ENCODE measurements around the gene LYPLAL1. TPM values are rescaled to one million over a fixed set of nuclear protein-coding genes. Genes with fewer than 3 reads are reported as not detected.
"Not testable (repeated sequence)": the region's sequence is repeated elsewhere in the genome, so short reads cannot be mapped to it uniquely, and the experiment has no call there.

Gene LYPLAL1
- total and polyA plus RNA-seq, 8 donors = 14.8 to 37.9 (median 22.2) TPM

GRCh38 chr1:219247441-219247840 lies 73.8 kb downstream of the LYPLAL1 start:
- TF ChIP-seq, protein P1, sequence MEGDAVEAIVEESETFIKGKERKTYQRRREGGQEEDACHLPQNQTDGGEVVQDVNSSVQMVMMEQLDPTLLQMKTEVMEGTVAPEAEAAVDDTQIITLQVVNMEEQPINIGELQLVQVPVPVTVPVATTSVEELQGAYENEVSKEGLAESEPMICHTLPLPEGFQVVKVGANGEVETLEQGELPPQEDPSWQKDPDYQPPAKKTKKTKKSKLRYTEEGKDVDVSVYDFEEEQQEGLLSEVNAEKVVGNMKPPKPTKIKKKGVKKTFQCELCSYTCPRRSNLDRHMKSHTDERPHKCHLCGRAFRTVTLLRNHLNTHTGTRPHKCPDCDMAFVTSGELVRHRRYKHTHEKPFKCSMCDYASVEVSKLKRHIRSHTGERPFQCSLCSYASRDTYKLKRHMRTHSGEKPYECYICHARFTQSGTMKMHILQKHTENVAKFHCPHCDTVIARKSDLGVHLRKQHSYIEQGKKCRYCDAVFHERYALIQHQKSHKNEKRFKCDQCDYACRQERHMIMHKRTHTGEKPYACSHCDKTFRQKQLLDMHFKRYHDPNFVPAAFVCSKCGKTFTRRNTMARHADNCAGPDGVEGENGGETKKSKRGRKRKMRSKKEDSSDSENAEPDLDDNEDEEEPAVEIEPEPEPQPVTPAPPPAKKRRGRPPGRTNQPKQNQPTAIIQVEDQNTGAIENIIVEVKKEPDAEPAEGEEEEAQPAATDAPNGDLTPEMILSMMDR (IDR thresholded peaks at IDR 0.05) = no peak
- Histone ChIP-seq H3K4me1 (no peaks in the 10 kb centered on the region), H3K27ac (no peak overlapping the region), H3K27me3 (no peaks in the 10 kb centered on the region), H3K4me3 (no peak overlapping the region), H3K36me3 (no peaks in the 10 kb centered on the region), H3K9me3 (no peaks in the 10 kb centered on the region)
- intact Hi-C loops (cut with DNase I) = no loop called here
- no peak for ATAC-seq
- FAIRE-seq = no peak
- DNase-seq = no peak
- 81 to 90% methylated on average over 1 of the region's 1 CpG for WGBS, 2 donors

DNA sequence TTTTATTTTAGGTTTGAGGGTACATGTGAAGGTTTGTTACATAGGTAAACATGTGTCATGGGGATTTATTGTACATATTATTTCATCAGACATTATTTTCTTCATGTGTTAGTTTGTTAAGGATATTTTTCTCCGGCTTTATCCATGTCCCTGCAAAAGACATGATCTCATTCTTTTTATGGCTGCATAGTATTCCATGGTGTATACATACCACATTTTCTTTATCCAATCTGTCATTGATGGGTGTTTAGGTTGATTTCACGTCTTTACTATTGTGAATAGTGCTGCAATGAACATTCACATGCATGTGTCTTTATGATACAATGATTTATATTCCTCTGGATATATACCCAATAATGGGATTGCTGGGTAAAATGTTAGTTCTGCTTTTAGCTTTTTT lies 76.8 kb downstream of the LYPLAL1 start:
- H3K4me1 ChIP-seq; H3K9me3 ChIP-seq; H3K4me3 ChIP-seq; DNase-seq; intact Hi-C loops (cut with DNase I); H3K36me3 ChIP-seq; H3K27ac ChIP-seq; H3K27me3 ChIP-seq; ATAC-seq; FAIRE-seq: not testable (repeated sequence)
- 90 to 100% methylated on average over 2 of the region's 2 CpGs for WGBS, 2 donors

GRCh38 chr1:219257751-219258150 lies 84.1 kb downstream of the LYPLAL1 start:
- Histone ChIP-seq H3K9me3 (no peaks in the 10 kb centered on the region), H3K4me3 (no peak overlapping the region), H3K27me3 (no peaks in the 10 kb centered on the region), H3K4me1 (no peaks in the 10 kb centered on the region), H3K27ac (no peak overlapping the region), H3K36me3 (no peaks in the 10 kb centered on the region)
- DNase-seq (no peak), ATAC-seq (no peak), FAIRE-seq (no peak)
- intact Hi-C loops (cut with DNase I) = no loop called here
- TF ChIP-seq, protein P1 (IDR thresholded peaks at IDR 0.05) = no peak
- 36 to 43% methylated on average over 2 of the region's 2 CpGs for WGBS, 2 donors

DNA sequence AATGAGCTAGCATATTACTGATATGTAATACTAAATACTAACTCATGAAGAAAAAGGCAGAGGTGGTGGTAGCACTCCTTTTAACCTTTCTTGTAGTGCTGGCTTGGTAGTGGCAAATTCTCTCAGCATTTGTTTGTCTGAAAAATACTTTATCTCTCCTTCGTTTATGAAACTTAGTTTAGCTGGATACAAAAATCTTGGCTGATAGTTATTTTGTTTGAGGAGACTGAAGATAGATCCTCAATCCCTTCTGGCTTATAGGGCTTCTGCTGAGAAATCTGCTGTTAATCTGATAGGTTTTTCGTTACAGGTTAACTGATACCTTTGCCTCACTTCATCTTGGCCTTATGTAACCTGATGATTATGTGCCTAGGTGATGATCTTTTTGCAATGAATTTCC lies 87.8 kb downstream of the LYPLAL1 start:
- no peak overlapping the region for H3K27ac ChIP-seq
- TF ChIP-seq, protein P1 (IDR thresholded peaks at IDR 0.05) = no peak
- H3K4me1 ChIP-seq = peaks cover 0 to 7% (median 3%) of the 10 kb centered on the region in 3 donors
- ATAC-seq (no peak), DNase-seq (no peak), FAIRE-seq (no peak)
- no peaks in the 10 kb centered on the region for H3K9me3 ChIP-seq
- H3K36me3 ChIP-seq = no peaks in the 10 kb centered on the region
- H3K4me3 ChIP-seq = no peak overlapping the region
- H3K27me3 ChIP-seq = no peaks in the 10 kb centered on the region
- 47 to 92% methylated on average over 2 of the region's 2 CpGs for WGBS, 2 donors
- intact Hi-C loops (cut with DNase I) = no loop called here

Data from pancreas (tissue), 10 donors.